ENCODE measurements around the gene TXNL4B.

DNA sequence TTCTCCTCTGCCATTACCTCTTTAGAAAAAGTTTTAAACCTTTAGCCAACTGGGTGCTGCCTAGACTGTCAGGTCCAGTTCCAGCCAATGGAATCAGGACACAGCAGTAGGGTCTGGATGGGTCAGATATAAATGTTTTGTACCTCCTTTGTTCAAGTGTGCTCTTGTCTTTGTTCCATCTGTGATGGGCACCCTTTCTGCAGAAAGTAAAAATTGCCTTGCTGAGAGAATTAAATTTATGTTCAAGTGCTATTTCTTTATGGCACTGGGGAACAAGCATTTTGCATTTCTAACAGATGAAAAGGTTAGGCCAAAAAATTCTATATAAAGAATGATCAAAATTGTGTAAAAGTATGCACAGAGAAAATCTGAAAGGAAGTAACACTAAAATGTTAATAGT is 44.3 kb downstream of the TXNL4B start:
- TF ChIP-seq, protein P1, sequence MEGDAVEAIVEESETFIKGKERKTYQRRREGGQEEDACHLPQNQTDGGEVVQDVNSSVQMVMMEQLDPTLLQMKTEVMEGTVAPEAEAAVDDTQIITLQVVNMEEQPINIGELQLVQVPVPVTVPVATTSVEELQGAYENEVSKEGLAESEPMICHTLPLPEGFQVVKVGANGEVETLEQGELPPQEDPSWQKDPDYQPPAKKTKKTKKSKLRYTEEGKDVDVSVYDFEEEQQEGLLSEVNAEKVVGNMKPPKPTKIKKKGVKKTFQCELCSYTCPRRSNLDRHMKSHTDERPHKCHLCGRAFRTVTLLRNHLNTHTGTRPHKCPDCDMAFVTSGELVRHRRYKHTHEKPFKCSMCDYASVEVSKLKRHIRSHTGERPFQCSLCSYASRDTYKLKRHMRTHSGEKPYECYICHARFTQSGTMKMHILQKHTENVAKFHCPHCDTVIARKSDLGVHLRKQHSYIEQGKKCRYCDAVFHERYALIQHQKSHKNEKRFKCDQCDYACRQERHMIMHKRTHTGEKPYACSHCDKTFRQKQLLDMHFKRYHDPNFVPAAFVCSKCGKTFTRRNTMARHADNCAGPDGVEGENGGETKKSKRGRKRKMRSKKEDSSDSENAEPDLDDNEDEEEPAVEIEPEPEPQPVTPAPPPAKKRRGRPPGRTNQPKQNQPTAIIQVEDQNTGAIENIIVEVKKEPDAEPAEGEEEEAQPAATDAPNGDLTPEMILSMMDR (IDR thresholded peaks at IDR 0.05) = no peak
- no peak for TF ChIP-seq EZH2 (IDR thresholded peaks at IDR 0.05; ENCODE audit: borderline replicate concordance, insufficient read depth, low read depth, low read length, poor library complexity, severe bottlenecking)
